Esophagus squamous epithelium (tissue), 4 donors: ENCODE results near the gene OR13J1.

ENCODE experiments used
- CTCF ChIP-seq, 6 experiments: fragments of 450-650 bp in 4 of 6; fragments of 200-600 bp in 2 of 6; sonication (generic) in 2 of 6; IDR thresholded peaks; one replicate each; pipeline ENCODE4 v1.5.1; 2016 to 2019; ENCODE audit warnings: antibody characterized with exemption in 6 of 6, mild to moderate bottlenecking in 4 of 6, moderate library complexity in 4 of 6
- POLR2A ChIP-seq, 4 donors: fragments of 450-650 bp; IDR thresholded peaks; one replicate each; pipeline ENCODE4 v1.6.1; 2017; ENCODE audit warnings: antibody characterized with exemption in 4 of 4, mild to moderate bottlenecking in 4 of 4, moderate library complexity in 3 of 4

GRCh38 chr9:35870351-35870923 is at the start of gene OR13J1:
- TF ChIP-seq POLR2A (IDR thresholded peaks at IDR 0.05): no peak
- no peak for TF ChIP-seq CTCF (IDR thresholded peaks at IDR 0.05)
